PC-3 (cell line): ENCODE measurements around the gene PPIE. TPM values are rescaled to one million over a fixed set of nuclear protein-coding genes. Genes with fewer than 3 reads are reported as not detected.
"Not testable (repeated sequence)": the region's sequence is repeated elsewhere in the genome, so short reads cannot be mapped to it uniquely, and the experiment has no call there.

Experiments used
- ATAC-seq: fragments of 200-7000 bp; cut with Tn5 transposase; 2 replicates; pipeline ENCODE4 v1.9.1; 2020; ENCODE audit warnings: mild to moderate bottlenecking, moderate library complexity
- BruUV-seq: library from RNA; stranded (reverse); fragments of 400-500 nt; replicated peaks from 2 replicates; lab custom pipeline; 2021; lab: Mats Ljungman, UMichigan
- CTCF ChIA-PET: fragments of 300-600 bp; sonication (Branson Sonifier 250); formaldehyde crosslinking; loops from one replicate; lab custom pipeline; 2022; ENCODE audit warnings: antibody characterized with exemption; lab: Charles Lee
- POLR2A ChIA-PET: fragments of 300-600 bp; sonication (Branson Sonifier 250); formaldehyde crosslinking; loops from one replicate; lab custom pipeline; 2022; ENCODE audit warnings: antibody characterized with exemption; ENCODE audit not compliant: unreplicated experiment; lab: Charles Lee
- DNase-seq: peaks from one replicate; pipeline ENCODE4 v3.0.0-alpha.2; 2015
- H2AFZ ChIP-seq: fragments of 300-600 bp; sonication (generic); 2 replicates; pipeline ENCODE4 v1.6.0; 2016; ENCODE audit warnings: antibody characterized with exemption, low read length
- H3F3A ChIP-seq: fragments of 300-600 bp; sonication (generic); one replicate; pipeline ENCODE4 v1.6.0; 2017; ENCODE audit warnings: antibody characterized with exemption, low read length, control low read depth, mild to moderate bottlenecking; ENCODE audit not compliant: unreplicated experiment
- H3K27ac ChIP-seq: fragments of 300-600 bp; sonication (generic); 2 replicates; pipeline ENCODE4 v1.5.1; 2016; ENCODE audit warnings: mild to moderate bottlenecking, low read length
- H3K27me3 ChIP-seq: fragments of 300-600 bp; sonication (generic); 2 replicates; pipeline ENCODE4 v1.6.1; 2016; ENCODE audit warnings: low read length, mixed read lengths
- H3K36me3 ChIP-seq: fragments of 300-600 bp; sonication (generic); 2 replicates; pipeline ENCODE4 v1.6.1; 2016; ENCODE audit warnings: low read depth, mixed run types, low read length, mixed read lengths
- H3K4me1 ChIP-seq: fragments of 300-600 bp; sonication (generic); 2 replicates; pipeline ENCODE4 v1.5.1; 2016; ENCODE audit warnings: low read length; ENCODE audit not compliant: insufficient read depth
- H3K4me2 ChIP-seq: fragments of 300-600 bp; sonication (generic); 2 replicates; pipeline ENCODE4 v1.6.0; 2016; ENCODE audit warnings: low read length
- H3K4me3 ChIP-seq: fragments of 300-600 bp; sonication (generic); 2 replicates; pipeline ENCODE4 v1.5.1; 2016; ENCODE audit warnings: mild to moderate bottlenecking, low read length, mixed read lengths
- H3K79me2 ChIP-seq: fragments of 300-600 bp; sonication (generic); 2 replicates; pipeline ENCODE4 v1.6.1; 2017; ENCODE audit warnings: low read length, mixed read lengths
- H3K9ac ChIP-seq: fragments of 300-600 bp; sonication (generic); 2 replicates; pipeline ENCODE4 v1.6.0; 2016; ENCODE audit warnings: mild to moderate bottlenecking, low read length
- H3K9me2 ChIP-seq: fragments of 300-600 bp; sonication (generic); replicated peaks from 2 replicates; pipeline ENCODE4 v1.6.1; 2016; ENCODE audit warnings: mixed run types, low read length, mixed read lengths
- H3K9me3 ChIP-seq: fragments of 300-600 bp; sonication (generic); 2 replicates; pipeline ENCODE4 v1.6.1; 2016; ENCODE audit warnings: low read length, mixed read lengths
- H4K20me1 ChIP-seq: fragments of 300-600 bp; sonication (generic); 2 replicates; pipeline ENCODE4 v1.6.1; 2016; ENCODE audit warnings: low read length, mixed read lengths
- CTCF ChIP-seq: fragments of 300-600 bp; sonication (generic); conservative IDR thresholded peaks from 2 replicates; pipeline ENCODE4 v1.5.1; 2017; ENCODE audit warnings: antibody characterized with exemption, low read depth, mild to moderate bottlenecking, low read length
- EZH2 ChIP-seq: fragments of 300-600 bp; sonication (generic); IDR thresholded peaks from one replicate; pipeline ENCODE4 v1.6.1; 2017; ENCODE audit warnings: antibody characterized with exemption, mild to moderate bottlenecking, low read length; ENCODE audit not compliant: unreplicated experiment
- EZH2phosphoT487 ChIP-seq: fragments of 300-600 bp; sonication (generic); IDR thresholded peaks from 2 replicates; pipeline ENCODE4 v1.6.1; 2018; ENCODE audit warnings: mild to moderate bottlenecking, antibody characterized with exemption, low read length, borderline replicate concordance
- intact Hi-C: fragments of 100-400 bp; cut with micrococcal nuclease; formaldehyde crosslinking; loops from 2 replicates; pipeline ENCODE4 v1.9.0; 2023
- total RNA-seq: library from RNA; depleted of rRNA; stranded (reverse); fragments of >200 nt; gene quantifications from 2 replicates; pipeline ENCODE4 v1.2.3, GENCODE V29; 2014

PPIE gene
- total RNA-seq, 1 experiment from 2014 or later: 53.6 TPM

- H3K9me3 ChIP-seq, H4K20me1 ChIP-seq, H3K27me3 ChIP-seq, H3K36me3 ChIP-seq, BruUV-seq, H3K9ac ChIP-seq, H3K4me2 ChIP-seq, H3K27ac ChIP-seq, H3K9me2 ChIP-seq, POLR2A ChIA-PET, H3F3A ChIP-seq, intact Hi-C loops, H3K79me2 ChIP-seq, ATAC-seq, DNase-seq, CTCF ChIA-PET, H2AFZ ChIP-seq, H3K4me3 ChIP-seq: not testable (repeated sequence)
- H3K4me1 ChIP-seq: peaks cover 10% of the 10 kb centered on the region
Observed at GRCh38 chr1:39786303-39787107, 47.8 kb downstream of the PPIE start.

GRCh38 chr1:39787108-39787375 is 48.4 kb downstream of the PPIE start:
- POLR2A ChIA-PET, H2AFZ ChIP-seq, H3K4me3 ChIP-seq, intact Hi-C loops, H3K9me3 ChIP-seq, H3F3A ChIP-seq, H3K79me2 ChIP-seq, H3K27ac ChIP-seq, H4K20me1 ChIP-seq, H3K36me3 ChIP-seq, CTCF ChIA-PET, DNase-seq, H3K4me2 ChIP-seq, ATAC-seq, H3K27me3 ChIP-seq, H3K9ac ChIP-seq, H3K9me2 ChIP-seq: not testable (repeated sequence)
- BruUV-seq: TSS peak; percentile 24
- peaks cover 10% of the 10 kb centered on the region for H3K4me1 ChIP-seq

- intact Hi-C loops: no loop called here
- no peaks in the 10 kb centered on the region for H3F3A ChIP-seq
- H3K9me3 ChIP-seq: no peaks in the 10 kb centered on the region
- POLR2A ChIA-PET: no interaction called here
- no peak for TF ChIP-seq CTCF
- TF ChIP-seq EZH2phosphoT487: no peak
- no peak for TF ChIP-seq EZH2
- no peaks in the 10 kb centered on the region for H3K27me3 ChIP-seq
- DNase-seq (no peak), ATAC-seq (no peak)
- H3K9ac ChIP-seq: no peak overlapping the region
- no peak overlapping the region for H2AFZ ChIP-seq
- BruUV-seq: no TSS peak
- peaks cover 6% of the 10 kb centered on the region; the same call in 1 of the 2 replicates for H3K79me2 ChIP-seq
- no peaks in the 10 kb centered on the region for H4K20me1 ChIP-seq
- CTCF ChIA-PET: no interaction called here
- no peak overlapping the region for H3K4me3 ChIP-seq
- no peaks in the 10 kb centered on the region for H3K9me2 ChIP-seq
- H3K36me3 ChIP-seq: no peaks in the 10 kb centered on the region
- peaks cover 10% of the 10 kb centered on the region for H3K4me1 ChIP-seq
- H3K4me2 ChIP-seq: 0 out of 2 replicates have a peak overlapping the region, but pooled peaks have one; percentile 4
- no peak overlapping the region for H3K27ac ChIP-seq
Observed at GRCh38 chr1:39787468-39787867, 48.8 kb downstream of the PPIE start.

GRCh38 chr1:39787964-39788363 is 49.3 kb downstream of the PPIE start:
- H3K9ac ChIP-seq, CTCF ChIA-PET, H3K4me3 ChIP-seq, H3K9me2 ChIP-seq, DNase-seq, H3K36me3 ChIP-seq, H3K9me3 ChIP-seq, POLR2A ChIA-PET, H3K79me2 ChIP-seq, ATAC-seq, intact Hi-C loops, H3K27ac ChIP-seq, H2AFZ ChIP-seq, H3K27me3 ChIP-seq, H4K20me1 ChIP-seq, BruUV-seq, H3F3A ChIP-seq: not testable (repeated sequence)
- Histone ChIP-seq H3K4me2 (0 out of 2 replicates have a peak overlapping the region, but pooled peaks have one; percentile 4), H3K4me1 (peaks cover 10% of the 10 kb centered on the region)
